SK-MEL-5 (cell line): Measurements from ENCODE around the gene SETD6. TPM values are rescaled to one million over a fixed set of nuclear protein-coding genes. Genes with fewer than 3 reads are reported as not detected.

Experiments
- small RNA-seq, 2 experiments: library from RNA; depleted of rRNA; stranded (forward); fragments of <200 nt; gene quantifications; one replicate each; pipeline ENCODE3, GENCODE V24; 2014
- total RNA-seq: library from RNA; depleted of rRNA; stranded (reverse); fragments of >200 nt; shearing (Covaris generic); gene quantifications from 2 replicates; pipeline ENCODE4 v1.2.3, GENCODE V29; 2014; rRNA removed

The SETD6 gene
- total RNA-seq, 1 experiment from 2014 or later, result 1.3 TPM

Small RNA genes lying within 50 kb of the gene (small RNA-seq; reads per million reads assigned to genes)
- gene RNU6-103P, result 0 reads per million in 2 experiments
- gene SNORA46, result 22.5 to 37.9 reads per million in 2 experiments
- 0 reads per million in 2 experiments for gene SNORA50A

Other genes starting within 250 kb of the SETD6 start
- not detected in 2 replicates for gene PRSS54, start 220.5 kb upstream of the SETD6 start, total RNA-seq
- 10.4 and 12.8 TPM in 2 replicates for gene GINS3, start 123.0 kb upstream of the SETD6 start, total RNA-seq
- gene NDRG4, start 15.4 kb upstream of the SETD6 start, total RNA-seq, result 0.05 TPM in 1 of 2 replicates, not detected in the other
- gene CNOT1, start 114.3 kb downstream of the SETD6 start, total RNA-seq, result 118 and 121 TPM in 2 replicates
- 23.4 and 30.3 TPM in 2 replicates for gene SLC38A7, start 169.3 kb downstream of the SETD6 start, total RNA-seq
- 50.1 and 51.1 TPM in 2 replicates for gene GOT2, start 218.8 kb downstream of the SETD6 start, total RNA-seq